Upper lobe of left lung (tissue), 4 donors: ENCODE results near the gene TAAR5.

Source experiments
- CTCF ChIP-seq, 6 experiments: fragments of 450-650 bp in 4 of 6; fragments of 200-600 bp in 2 of 6; sonication (generic) in 2 of 6; IDR thresholded peaks; one replicate each; pipeline ENCODE4 v1.5.1; 2016 to 2019; ENCODE audit warnings: antibody characterized with exemption in 6 of 6
- POLR2A ChIP-seq, 4 donors: fragments of 450-650 bp; IDR thresholded peaks; one replicate each; pipeline ENCODE4 v1.5.1; 2016 to 2017; ENCODE audit warnings: antibody characterized with exemption in 4 of 4, mild to moderate bottlenecking in 2 of 4

- TF ChIP-seq POLR2A (IDR thresholded peaks at IDR 0.05) (no peak), CTCF (IDR thresholded peaks at IDR 0.05) (no peak)
Measured at GRCh38 chr6:132568611-132569010, 20.9 kb downstream of the TAAR5 start.
